Adrenal gland (tissue), 5 donors: ENCODE results near the gene MRPS10.

ENCODE experiments used
- CTCF ChIP-seq, 6 experiments: fragments of 450-650 bp in 4 of 6; fragments of 200-600 bp in 2 of 6; sonication (generic) in 1 of 6; IDR thresholded peaks; 1 replicate in 5 of 6; 2 replicates in 1 of 6; pipeline versions ENCODE4 v1.5.1 to v1.8.0; 2016 to 2021; ENCODE audit warnings: antibody characterized with exemption in 6 of 6, mild to moderate bottlenecking in 2 of 6, moderate library complexity in 1 of 6
- POLR2A ChIP-seq, 2 donors: fragments of 450-650 bp; IDR thresholded peaks; one replicate each; pipeline ENCODE4 v1.6.1; 2017; ENCODE audit warnings: antibody characterized with exemption in 2 of 2, mild to moderate bottlenecking in 2 of 2, moderate library complexity in 1 of 2
- donor health status: DM: no; HTN: no; CAD: no.

- TF ChIP-seq CTCF (IDR thresholded peaks at IDR 0.05) (no peak), POLR2A (IDR thresholded peaks at IDR 0.05) (no peak)
These were observed 7.1 kb downstream of the MRPS10 start for GRCh38 chr6:42210551-42210950.
